HG03097 (cell line): Measurements from ENCODE around the gene RIPPLY2.
A peak's percentile ranks its signal among the peaks of the same experiment; 100 is the strongest.
"Not testable (repeated sequence)": the region's sequence is repeated elsewhere in the genome, so short reads cannot be mapped to it uniquely, and the experiment has no call there.

Experiments used
- ATAC-seq: cut with Tn5 transposase; IDR thresholded peaks from one replicate; pipeline ENCODE4 v1.9.1; 2021; ENCODE audit not compliant: unreplicated experiment, low FRiP score

RIPPLY2 gene, protein sequence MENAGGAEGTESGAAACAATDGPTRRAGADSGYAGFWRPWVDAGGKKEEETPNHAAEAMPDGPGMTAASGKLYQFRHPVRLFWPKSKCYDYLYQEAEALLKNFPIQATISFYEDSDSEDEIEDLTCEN

DNA sequence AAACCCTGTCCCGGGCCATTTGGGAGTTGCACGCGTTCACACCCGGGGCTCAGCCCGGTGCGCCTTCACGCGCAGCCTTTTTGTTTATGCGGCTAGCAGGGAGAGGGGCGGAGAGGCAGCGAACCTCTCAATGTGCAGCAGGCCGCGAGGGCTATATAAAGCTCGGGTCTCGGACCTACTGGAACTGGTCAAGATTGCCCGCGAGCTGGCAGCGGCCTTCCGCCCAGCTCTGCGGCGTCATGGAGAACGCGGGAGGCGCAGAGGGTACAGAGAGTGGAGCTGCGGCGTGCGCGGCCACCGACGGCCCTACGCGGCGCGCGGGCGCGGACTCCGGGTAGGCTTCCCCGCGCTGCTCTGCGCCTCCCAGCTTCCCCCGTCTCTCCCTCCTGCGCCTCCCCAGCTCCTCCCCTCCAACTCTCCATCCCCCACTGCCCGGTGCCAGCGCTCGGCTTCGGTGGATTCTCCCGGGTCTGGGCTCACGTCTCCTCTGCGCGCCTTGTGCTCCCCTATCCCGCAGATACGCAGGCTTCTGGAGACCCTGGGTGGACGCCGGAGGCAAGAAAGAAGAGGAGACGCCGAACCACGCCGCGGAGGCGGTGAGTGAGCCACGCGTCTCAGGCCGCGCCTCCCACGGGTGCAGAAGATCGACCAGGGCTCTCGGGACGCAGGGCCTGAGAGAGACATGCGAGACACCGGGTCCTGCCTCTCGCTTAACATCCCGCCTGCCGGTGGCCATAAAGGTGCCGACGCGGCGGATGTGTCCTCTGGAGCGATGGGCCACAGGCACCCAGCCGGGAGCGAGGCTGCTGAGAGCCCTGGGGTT is at the start of gene RIPPLY2:
Gene RIPPLY2 (plus strand): TSS at position 183 of the 823 bp plus-strand sequence. CDS start 57 bp downstream, at position 240.
- ATAC-seq: no peak

DNA sequence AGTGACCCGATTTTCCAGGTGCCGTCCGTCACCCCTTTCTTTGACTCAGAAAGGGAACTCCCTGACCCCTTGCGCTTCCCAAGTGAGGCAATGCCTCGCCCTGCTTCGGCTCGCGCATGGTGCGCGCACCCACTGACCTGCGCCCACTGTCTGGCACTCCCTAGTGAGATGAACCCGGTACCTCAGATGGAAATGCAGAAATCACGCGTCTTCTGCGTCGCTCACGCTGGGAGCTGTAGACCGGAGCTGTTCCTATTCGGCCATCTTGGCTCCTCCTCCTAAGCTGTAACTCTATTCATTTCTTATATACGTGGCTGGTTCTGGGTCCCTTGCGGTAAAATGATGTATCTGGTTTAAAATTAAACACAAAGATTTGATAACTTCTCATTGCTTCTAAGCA is 49.7 kb upstream of the RIPPLY2 start:
- ATAC-seq: not testable (repeated sequence)

DNA sequence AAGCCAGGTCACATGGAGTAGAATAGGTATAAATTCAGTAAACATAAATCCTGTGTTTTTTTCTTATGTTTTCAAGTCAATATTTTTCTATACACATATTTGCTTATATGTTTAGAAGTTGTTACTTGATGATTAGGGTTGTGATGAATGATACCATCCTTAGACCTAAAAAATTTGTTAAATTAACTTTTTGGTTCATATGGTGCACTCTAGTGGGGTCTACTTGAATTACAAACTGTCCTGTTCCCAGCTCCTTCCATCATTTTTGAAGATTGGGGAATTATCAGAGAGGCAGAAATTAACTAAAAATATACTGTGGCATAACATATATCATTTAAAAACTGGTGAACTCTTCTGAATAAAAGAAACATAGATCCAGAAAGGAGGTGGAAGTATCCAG is 48.3 kb upstream of the RIPPLY2 start:
- ATAC-seq: no peak

DNA sequence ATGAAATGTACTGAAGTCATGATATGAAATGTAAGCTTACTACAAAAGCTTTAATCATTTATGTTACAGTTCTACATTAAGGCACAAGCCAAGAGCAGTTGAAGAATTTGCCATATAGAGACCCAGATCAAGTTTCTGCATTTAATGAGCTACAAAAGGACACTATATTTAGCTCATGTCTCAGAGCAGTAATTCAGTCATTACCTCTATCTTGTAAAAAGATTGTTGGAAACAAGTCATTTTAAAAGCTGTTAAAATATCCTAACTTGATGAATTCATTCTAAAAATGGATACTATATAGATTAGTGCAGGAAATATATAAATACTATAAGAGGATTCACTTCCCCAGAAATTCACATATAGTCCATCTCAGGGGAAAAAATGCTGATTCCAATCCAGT is 45.2 kb upstream of the RIPPLY2 start:
- no peak for ATAC-seq

DNA sequence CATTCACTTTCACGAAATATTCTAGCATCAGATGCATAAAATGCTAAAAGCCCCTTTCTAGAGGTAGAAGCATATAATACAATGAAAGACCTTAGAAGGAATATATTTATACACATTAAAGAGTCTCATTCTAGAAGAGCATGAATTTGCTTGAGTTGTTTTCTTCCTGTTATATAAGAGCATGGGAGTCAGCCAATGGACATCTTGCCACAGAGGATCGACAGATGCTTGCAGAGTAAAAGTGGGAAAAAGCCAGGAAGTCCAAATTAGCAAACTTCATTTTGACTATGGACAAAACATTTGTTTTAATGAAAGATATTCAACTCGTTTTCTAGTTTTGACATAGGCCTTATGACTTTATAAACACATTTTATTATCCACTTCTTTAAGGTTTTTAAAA is 44.2 kb upstream of the RIPPLY2 start:
- no peak for ATAC-seq

DNA sequence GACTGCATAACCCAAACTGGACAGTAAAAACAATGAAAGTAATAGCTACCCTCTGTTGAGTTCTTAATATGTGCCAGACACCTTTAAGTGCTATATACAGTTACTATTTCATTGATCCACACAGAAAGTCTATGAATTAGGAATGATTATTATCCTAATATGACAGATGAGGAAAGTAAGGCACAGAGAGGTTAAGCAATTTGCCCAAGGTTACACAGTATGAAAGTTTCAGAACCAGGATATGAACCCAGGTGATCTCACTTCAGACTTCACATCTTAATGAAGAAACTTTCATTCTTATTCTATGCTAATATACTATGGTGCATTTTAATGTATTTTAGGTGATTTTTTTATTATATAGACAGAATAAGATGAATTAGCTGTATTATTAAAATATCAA is 40.6 kb upstream of the RIPPLY2 start:
- ATAC-seq: no peak

DNA sequence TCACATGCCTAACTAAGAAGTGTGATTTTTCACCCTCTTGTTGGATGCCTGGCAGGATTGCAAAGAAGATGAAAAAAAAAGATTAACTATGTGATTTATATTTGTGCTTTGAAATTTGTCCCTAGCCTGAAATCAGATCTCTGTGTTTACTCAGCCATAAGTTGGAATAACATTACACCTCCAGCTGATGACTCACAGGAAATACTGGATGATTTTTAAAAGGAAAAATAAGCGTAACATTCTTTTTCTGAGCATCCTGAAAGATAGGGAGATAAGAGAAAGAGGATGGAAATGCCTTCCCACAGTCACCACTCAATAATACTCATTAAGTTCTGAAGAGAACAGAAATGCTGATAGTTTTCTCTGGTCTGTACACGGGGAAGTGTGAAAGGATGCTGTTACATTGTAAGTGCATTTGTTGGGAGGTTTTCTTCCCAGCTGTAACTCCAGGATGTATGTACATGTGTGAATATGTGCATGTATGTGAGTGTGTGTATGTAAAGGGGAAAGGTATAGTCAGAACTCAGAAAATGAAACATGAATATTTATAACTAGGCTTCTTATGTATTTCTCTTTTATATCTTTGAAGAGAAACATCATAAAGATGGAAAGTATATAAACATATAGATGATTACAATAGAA is 37.4 kb upstream of the RIPPLY2 start:
- ATAC-seq: no peak

DNA sequence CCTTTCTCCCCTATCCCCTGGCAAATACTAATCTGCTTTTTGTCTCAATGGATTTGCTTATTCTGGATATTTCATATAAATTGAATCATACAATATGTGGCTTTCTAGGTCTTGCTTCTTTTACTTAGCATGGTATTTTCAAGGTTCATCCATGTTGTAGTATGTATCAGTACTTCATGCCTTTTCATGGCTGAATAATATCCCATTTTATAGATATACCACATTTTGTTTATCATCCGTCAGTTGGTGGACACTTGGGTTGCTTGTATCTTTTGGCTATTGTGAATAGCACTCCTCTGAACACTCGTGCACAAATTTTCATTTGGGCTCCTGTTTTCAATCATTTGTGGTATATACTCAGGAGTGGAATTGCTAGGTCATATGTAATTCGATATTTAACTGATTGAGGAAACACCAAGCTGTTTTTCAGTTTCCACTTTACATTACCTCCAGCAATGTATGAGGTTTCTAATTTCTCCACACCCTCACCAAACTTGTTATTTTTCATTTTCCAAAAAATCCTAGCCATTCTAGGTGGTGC is 30.5 kb upstream of the RIPPLY2 start:
- ATAC-seq: no peak

DNA sequence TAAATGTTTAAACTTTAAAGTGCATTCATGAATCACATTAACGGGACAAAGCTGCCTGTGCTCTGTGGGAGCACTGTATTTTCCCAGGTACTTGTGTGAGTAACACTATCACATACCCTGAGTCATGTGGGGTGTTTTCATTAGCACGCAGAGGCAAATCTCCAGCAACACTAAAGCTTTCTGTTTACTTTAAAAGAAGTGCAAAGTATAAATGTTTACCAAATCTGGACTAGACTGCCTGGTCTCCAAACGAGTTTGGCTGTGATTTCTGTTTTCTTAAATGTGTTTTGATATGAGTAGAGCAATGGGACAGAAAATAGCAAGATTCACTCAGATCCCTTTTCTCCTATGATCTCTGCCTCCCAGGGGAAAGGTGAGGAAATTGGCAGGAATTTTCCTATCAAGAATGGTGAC is 28.8 kb upstream of the RIPPLY2 start:
- no peak for ATAC-seq

DNA sequence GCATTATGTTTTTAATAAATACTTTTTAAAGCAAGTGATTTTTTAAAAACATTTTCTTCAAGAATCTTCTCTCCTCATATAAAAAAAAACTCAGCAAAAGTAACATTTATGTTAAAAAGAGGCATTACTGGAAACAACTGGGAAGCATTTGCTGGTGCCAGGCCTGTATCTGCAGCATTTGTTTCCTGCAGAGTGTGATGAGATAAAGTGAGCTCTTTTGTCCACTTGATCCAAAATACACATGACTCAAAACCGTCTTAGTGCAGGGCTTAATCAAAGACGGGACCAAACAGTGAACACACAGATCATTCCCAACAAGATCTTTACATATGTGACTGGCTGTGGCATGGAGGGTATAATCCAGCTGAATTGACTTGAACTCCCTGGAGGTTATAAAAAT is 28.3 kb upstream of the RIPPLY2 start:
- no peak for ATAC-seq

DNA sequence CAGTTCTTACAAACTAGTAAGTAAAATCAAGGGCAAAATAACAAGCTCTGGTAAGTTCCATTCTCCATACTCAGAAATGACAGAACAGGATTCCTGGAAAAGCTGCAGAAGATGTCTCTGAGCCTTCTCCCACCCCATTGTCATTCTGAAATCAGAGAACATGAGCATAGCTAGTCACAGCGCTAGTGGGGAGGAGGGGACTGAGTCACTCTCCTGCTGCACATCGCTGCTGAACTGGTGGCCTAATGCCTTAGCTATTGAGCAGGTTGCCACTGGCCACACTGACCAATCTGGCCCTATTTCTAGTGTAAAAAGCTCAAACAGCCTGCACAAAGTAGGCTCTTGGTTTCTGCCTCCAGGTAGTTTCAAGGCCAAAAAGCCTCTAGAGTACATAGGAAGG is 26.1 kb upstream of the RIPPLY2 start:
- ATAC-seq: no peak

DNA sequence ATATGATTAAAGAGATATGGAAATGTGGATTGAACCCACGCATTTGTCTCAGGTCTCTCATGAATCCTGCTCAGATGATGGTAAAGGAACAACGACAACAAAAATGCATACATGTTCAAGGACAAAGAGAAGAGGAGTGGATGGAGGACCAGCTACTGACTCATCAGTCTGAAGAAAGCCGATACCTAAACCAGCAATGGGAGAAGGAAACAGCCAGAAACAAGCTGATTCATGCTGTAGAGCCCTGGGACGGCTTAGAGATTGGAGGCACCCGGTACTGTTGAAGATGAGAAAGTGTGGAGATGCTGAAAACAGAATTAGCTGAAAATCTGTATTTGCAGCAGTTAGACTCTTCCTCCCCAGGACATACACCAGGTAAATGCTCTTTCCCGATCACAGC is 14.4 kb upstream of the RIPPLY2 start:
- ATAC-seq: no peak

DNA sequence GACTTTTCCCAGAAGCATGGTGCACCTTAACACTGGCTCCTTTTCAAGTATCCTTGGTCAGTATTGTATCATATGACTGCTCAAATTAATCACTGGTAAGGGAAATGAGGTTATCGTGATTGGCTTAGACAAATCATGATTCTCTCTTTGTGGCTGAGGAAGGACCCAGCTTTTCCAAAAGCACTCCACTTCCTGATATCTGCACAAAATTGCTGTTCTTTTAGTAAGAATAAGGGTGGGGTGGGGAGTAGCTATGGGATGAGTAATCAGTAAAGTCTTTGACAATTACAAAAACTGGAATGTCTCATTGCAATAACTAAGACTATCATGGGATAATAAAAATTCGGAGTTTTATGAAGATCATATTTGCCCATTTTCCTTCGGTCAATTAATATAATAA is 9.0 kb upstream of the RIPPLY2 start:
- no peak for ATAC-seq

DNA sequence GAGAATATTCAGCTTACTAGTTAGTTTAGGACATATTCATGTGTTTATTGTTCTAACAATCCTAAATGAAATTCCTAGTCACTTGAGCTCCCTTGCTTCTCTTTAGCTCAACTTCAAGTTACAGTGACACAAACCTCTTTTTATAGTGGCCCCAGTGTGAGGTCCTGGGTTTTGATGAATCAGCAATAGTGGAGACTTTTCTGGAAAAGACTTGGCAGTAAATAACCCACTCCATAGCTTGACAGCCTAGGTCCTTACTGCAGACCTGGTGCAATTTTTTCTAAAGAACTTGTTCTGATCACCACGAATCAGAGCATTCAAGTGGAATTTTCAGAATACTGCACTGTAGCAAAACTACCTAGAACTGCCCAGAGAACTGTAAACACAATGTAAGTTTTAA is 6.9 kb upstream of the RIPPLY2 start:
- ATAC-seq: no peak

DNA sequence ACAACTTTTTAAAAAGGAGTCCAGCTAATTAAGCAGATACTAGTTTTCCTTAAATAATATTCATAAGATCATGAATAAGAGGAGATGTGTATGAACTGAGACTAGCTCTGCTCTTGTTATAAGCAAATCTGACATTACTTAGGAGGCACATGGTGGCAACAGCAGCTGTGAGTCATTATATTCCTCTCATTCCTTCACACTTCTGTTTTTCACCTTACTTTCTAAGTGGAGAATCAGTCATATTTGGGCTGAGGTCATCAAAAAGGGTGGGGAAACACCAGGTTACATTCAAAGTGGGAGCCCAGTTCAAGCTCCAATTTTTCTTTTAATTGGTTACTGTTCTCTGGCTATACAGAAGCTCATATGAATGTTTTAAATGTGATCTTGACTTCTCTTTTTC is 6.0 kb upstream of the RIPPLY2 start:
- peak; percentile 67 for ATAC-seq

DNA sequence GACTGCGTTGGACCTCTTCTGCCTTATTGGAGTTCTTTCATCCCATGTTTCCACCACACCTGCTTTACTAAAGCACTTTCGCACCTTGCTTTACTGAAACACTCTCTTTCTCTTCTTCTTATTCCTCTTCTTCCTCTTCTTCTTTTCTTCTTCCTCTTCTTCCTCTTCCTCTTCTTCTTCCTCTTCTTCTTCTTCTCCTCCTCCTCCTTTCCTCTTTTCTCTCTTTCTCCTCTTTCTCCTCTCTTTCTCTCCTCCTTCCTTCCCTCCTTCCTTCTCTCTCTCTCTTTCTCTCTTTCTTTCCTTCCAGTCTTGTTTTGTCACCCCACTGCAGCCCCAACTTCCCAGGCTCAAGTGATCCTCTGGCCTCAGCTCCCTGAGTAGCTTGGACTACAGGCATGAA is 4.0 kb upstream of the RIPPLY2 start:
- no peak for ATAC-seq

DNA sequence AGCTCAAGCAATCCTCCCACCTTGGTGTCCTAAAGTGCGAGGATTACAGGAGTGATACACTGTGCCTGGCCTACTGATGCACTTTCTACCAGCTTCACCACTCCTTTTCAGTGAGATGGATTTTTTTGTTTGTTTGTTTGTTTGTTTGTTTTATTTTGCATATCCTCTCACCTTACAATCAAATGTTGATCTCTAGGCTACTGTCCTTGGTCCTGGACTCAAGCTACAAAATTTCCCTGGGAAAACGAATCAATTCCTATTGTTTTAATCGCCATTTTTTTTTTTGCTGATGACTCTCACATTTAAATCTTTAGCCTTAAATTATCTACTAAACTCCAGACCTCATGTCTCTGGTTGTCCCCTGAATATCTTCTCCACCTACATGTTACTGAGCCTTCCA is 3.5 kb upstream of the RIPPLY2 start:
- no peak for ATAC-seq

DNA sequence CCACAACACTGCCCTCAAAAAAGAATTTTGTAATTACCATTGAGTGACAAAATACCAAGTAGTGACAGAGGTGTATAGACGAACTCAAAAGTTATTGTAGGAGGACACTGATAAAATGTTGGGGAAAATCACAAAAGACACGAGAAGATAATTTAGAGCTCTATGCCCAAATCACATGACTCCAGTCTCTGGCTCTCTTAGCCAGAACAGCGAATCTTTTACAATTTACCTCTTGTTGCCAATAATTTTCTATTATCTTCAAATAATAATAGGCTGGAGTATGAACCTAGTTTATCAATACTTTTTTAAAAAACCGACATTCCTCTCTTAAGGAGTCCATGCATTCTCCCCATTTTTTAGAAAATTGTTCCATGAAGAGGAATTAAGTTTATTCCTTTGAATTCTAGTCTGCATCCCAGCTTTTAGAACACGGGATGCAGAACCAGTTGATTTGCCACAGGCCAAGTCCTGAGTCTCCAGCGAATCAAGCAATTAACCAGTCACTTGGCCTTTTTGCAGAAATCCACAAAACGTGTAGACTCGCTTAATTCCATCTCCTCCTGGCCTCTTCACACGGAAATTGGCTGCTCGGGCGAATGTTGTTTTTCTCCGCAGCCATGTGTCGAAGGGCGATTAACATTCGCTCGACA is 507 bp upstream of the RIPPLY2 start:
- ATAC-seq: no peak

DNA sequence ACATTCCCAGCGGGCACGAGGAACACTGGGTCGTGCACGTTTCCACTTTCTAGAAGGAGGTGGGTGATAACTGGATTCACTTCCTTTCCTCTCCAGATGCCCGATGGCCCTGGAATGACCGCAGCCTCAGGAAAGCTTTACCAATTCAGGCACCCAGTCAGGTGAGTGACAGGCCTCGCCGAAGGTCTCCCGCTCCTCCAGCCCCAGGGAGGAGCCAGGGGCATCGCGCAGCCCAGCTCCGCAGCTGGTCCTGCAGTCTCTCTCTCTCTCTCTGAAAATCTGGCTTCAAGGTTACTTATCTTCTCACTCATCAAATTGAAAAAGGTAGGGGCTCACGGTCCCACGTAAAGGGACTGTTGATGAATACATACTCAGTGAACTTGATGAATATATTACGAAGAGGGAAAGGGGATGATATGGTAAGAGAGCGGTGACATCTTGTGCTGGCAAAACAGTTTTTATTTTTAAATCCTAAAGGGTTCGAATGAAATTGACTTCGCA is 891 bp downstream of the RIPPLY2 start:
- no peak for ATAC-seq

DNA sequence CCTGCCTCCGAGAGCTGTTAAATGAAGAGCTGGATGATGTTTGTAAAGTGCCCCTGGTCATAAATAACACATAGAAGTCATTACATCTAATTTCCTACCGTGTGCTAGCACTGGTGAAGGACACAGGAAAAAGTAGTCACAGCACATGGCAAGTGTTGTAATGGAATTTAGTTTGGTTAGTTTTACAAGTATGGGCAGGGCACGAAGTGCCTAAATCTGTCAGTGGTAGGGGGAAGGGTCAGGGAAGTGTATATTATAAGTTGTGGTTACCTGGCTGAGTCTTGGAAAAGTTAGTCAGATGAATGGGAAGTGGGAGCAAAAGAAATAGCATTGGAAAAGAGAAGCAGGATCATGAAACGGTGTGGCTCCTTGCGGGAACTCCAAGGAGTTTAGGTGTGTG is 1.6 kb downstream of the RIPPLY2 start:
- ATAC-seq: no peak
